Urinary bladder (tissue), 4 donors: ENCODE results near the gene ART5. TPM values are rescaled to one million over a fixed set of nuclear protein-coding genes. Genes with fewer than 3 reads are reported as not detected.
"Not testable (repeated sequence)": the region's sequence is repeated elsewhere in the genome, so short reads cannot be mapped to it uniquely, and the experiment has no call there.

Experiments
- DNase-seq: peaks from one replicate; pipeline ENCODE4 v3.0.0-alpha.2; 2015; ENCODE audit errors: extremely low spot score
- H3K27ac ChIP-seq: one replicate; pipeline ENCODE4 v1.5.1; 2013; ENCODE audit warnings: low read depth, mild to moderate bottlenecking, moderate library complexity
- H3K36me3 ChIP-seq: one replicate; pipeline ENCODE4 v1.6.1; 2013; ENCODE audit warnings: mild to moderate bottlenecking, moderate library complexity; ENCODE audit not compliant: insufficient read depth
- H3K4me1 ChIP-seq: one replicate; pipeline ENCODE4 v1.6.1; 2013; ENCODE audit warnings: mild to moderate bottlenecking, moderate library complexity; ENCODE audit not compliant: insufficient read depth
- H3K4me3 ChIP-seq: one replicate; pipeline ENCODE4 v1.5.1; 2013; ENCODE audit warnings: low read depth, low read length
- WGBS: extraction: QIAGEN DNeasy Blood & Tissue Kit; methylation state at CpG from one replicate; pipeline ENCODE4 v1.1.7; 2013; 5-methylcytosine and 5-hydroxymethylcytosine counted together
- polyA plus RNA-seq: library from polyadenylated mRNA; stranded (reverse); fragments of 200-250 nt; gene quantifications from one replicate; pipeline ENCODE4 v1.2.3, GENCODE V29; 2013
- total RNA-seq: library from RNA; depleted of rRNA; stranded (reverse); fragments of >200 nt; gene quantifications from one replicate; pipeline ENCODE4 v1.2.3, GENCODE V29; 2014
- donor health status: healthy with polysubstance abuse.
- donor health status: healthy.

ART5 gene
- total and polyA plus RNA-seq, 2 donors: 0.67 TPM; not detected in 1

- no peak for DNase-seq
- Histone ChIP-seq H3K27ac (no peak overlapping the region), H3K4me3 (no peak overlapping the region), H3K36me3 (peaks cover 6% of the 10 kb centered on the region), H3K4me1 (no peaks in the 10 kb centered on the region)
- WGBS: 96% methylated on average over 17 of the region's 17 CpGs
Measured at GRCh38 chr11:3666023-3666530, 24.3 kb upstream of the ART5 start.

- DNase-seq: no peak
- no peak overlapping the region for H3K27ac ChIP-seq
- 93% methylated on average over 6 of the region's 6 CpGs for WGBS
- no peak overlapping the region for H3K4me3 ChIP-seq
- H3K36me3 ChIP-seq: peaks cover 6% of the 10 kb centered on the region
- H3K4me1 ChIP-seq: no peaks in the 10 kb centered on the region
Measured at GRCh38 chr11:3665336-3666022, 23.7 kb upstream of the ART5 start.

- DNase-seq: no peak
- WGBS: 89% methylated on average over 10 of the region's 10 CpGs
- Histone ChIP-seq H3K27ac (no peak overlapping the region), H3K4me3 (no peak overlapping the region), H3K36me3 (peaks cover 6% of the 10 kb centered on the region), H3K4me1 (no peaks in the 10 kb centered on the region)
Measured at GRCh38 chr11:3664032-3664630, 22.3 kb upstream of the ART5 start.

GRCh38 chr11:3662856-3663255 is 21.1 kb upstream of the ART5 start:
- no peak for DNase-seq
- no peaks in the 10 kb centered on the region for H3K4me1 ChIP-seq
- H3K27ac ChIP-seq: no peak overlapping the region
- peaks cover 6% of the 10 kb centered on the region for H3K36me3 ChIP-seq
- no peak overlapping the region for H3K4me3 ChIP-seq

- Histone ChIP-seq H3K36me3 (peaks cover 2% of the 10 kb centered on the region), H3K27ac (no peak overlapping the region), H3K4me1 (no peaks in the 10 kb centered on the region), H3K4me3 (no peak overlapping the region)
- WGBS: 87% methylated on average over 2 of the region's 2 CpGs
- no peak for DNase-seq
Measured at GRCh38 chr11:3660960-3661359, 19.2 kb upstream of the ART5 start.

GRCh38 chr11:3659595-3660515 is 18.1 kb upstream of the ART5 start:
- no peak overlapping the region for H3K4me3 ChIP-seq
- no peaks in the 10 kb centered on the region for H3K4me1 ChIP-seq
- 91% methylated on average over 33 of the region's 33 CpGs for WGBS
- H3K36me3 ChIP-seq: no peaks in the 10 kb centered on the region
- DNase-seq: no peak
- no peak overlapping the region for H3K27ac ChIP-seq

- Histone ChIP-seq H3K27ac (no peak overlapping the region), H3K4me1 (no peaks in the 10 kb centered on the region), H3K36me3 (no peaks in the 10 kb centered on the region), H3K4me3 (no peak overlapping the region)
- no peak for DNase-seq
- WGBS: 89% methylated on average over 8 of the region's 8 CpGs
Measured at GRCh38 chr11:3658252-3658651, 16.5 kb upstream of the ART5 start.

- 87% methylated on average over 5 of the region's 5 CpGs for WGBS
- not testable (repeated sequence) for H3K27ac ChIP-seq, H3K4me1 ChIP-seq, DNase-seq, H3K4me3 ChIP-seq, H3K36me3 ChIP-seq
Measured at GRCh38 chr11:3657331-3657730, 15.5 kb upstream of the ART5 start.

GRCh38 chr11:3655547-3655946 is 13.8 kb upstream of the ART5 start:
- Histone ChIP-seq H3K36me3 (no peaks in the 10 kb centered on the region), H3K4me3 (no peak overlapping the region), H3K4me1 (no peaks in the 10 kb centered on the region), H3K27ac (no peak overlapping the region)
- no peak for DNase-seq
- 95% methylated on average over 3 of the region's 3 CpGs for WGBS

- not testable (repeated sequence) for H3K4me3 ChIP-seq, H3K4me1 ChIP-seq, H3K27ac ChIP-seq, DNase-seq, H3K36me3 ChIP-seq
- 74% methylated on average over 2 of the region's 3 CpGs for WGBS
Measured at GRCh38 chr11:3652514-3652913, 10.7 kb upstream of the ART5 start.

- H3K4me3 ChIP-seq, H3K27ac ChIP-seq, H3K36me3 ChIP-seq, H3K4me1 ChIP-seq, DNase-seq: not testable (repeated sequence)
- WGBS: 27% methylated on average over 9 of the region's 9 CpGs
Measured at GRCh38 chr11:3649374-3649773, 7.6 kb upstream of the ART5 start.

GRCh38 chr11:3648843-3649242 is 7.1 kb upstream of the ART5 start:
- not testable (repeated sequence) for H3K4me3 ChIP-seq, H3K27ac ChIP-seq, H3K36me3 ChIP-seq, H3K4me1 ChIP-seq, DNase-seq
- 73% methylated on average over 13 of the region's 13 CpGs for WGBS

GRCh38 chr11:3645552-3645951 is 3.8 kb upstream of the ART5 start:
- Histone ChIP-seq H3K4me3 (no peak overlapping the region), H3K27ac (no peak overlapping the region), H3K36me3 (no peaks in the 10 kb centered on the region), H3K4me1 (no peaks in the 10 kb centered on the region)
- 91% methylated on average over 7 of the region's 7 CpGs for WGBS
- no peak for DNase-seq

- H3K4me3 ChIP-seq: no peak within 1 kb of the TSS
- DNase-seq: no peak
- WGBS: 78% methylated on average over 4 of the region's 4 CpGs
- H3K27ac ChIP-seq: no peak within 1 kb of the TSS
- no peaks in the 10 kb centered on the region for H3K36me3 ChIP-seq
- H3K4me1 ChIP-seq: no peaks in the 10 kb centered on the region
Measured at GRCh38 chr11:3644817-3645235, 3.0 kb upstream of the ART5 start, which contains the start of gene ART1. Gene ART1, plus strand, starts transcription at chr11:3645128. Its CDS starts 14,086 bp downstream, at chr11:3659214.
